Thyroid gland (tissue), 4 donors: Measurements from ENCODE around the gene TK2. TPM values are rescaled to one million over a fixed set of nuclear protein-coding genes. Genes with fewer than 3 reads are reported as not detected.

Experiments
- DNase-seq, 2 donors: peaks; one replicate each; pipeline ENCODE4 v3.0.0-alpha.2; 2019
- H3K27ac ChIP-seq, 3 donors: fragments of 200-600 bp; sonication (generic); 1 replicate in 2 of 3; 2 replicates in 1 of 3; pipeline ENCODE4 v1.5.1; 2016 to 2019; ENCODE audit warnings: mild to moderate bottlenecking in 1 of 3, moderate library complexity in 1 of 3
- H3K27me3 ChIP-seq: fragments of 200-600 bp; sonication (generic); one replicate; pipeline ENCODE4 v1.5.1; 2019
- H3K36me3 ChIP-seq, 2 donors: fragments of 200-600 bp; sonication (generic); one replicate each; pipeline ENCODE4 v1.5.1; 2016 to 2019
- H3K4me1 ChIP-seq, 2 donors: fragments of 200-600 bp; sonication (generic); one replicate each; pipeline ENCODE4 v1.5.1; 2017 to 2019
- H3K4me3 ChIP-seq, 3 donors: fragments of 200-600 bp; sonication (generic); replicated peaks in 1 of 3; 1 replicate in 2 of 3; 2 replicates in 1 of 3; pipeline ENCODE4 v1.5.1; 2016; ENCODE audit warnings: mild to moderate bottlenecking in 1 of 3
- H3K9me3 ChIP-seq: fragments of 200-600 bp; sonication (generic); one replicate; pipeline ENCODE4 v1.5.1; 2017
- POLR2A ChIP-seq, 2 donors: fragments of 450-650 bp; IDR thresholded peaks; one replicate each; pipeline ENCODE4 v1.6.1; 2017; ENCODE audit warnings: antibody characterized with exemption in 2 of 2, mild to moderate bottlenecking in 2 of 2, moderate library complexity in 1 of 2
- WGBS, 2 donors: methylation state at CpG; one replicate each; pipeline ENCODE4 v1.1.5; 2017; 5-methylcytosine and 5-hydroxymethylcytosine counted together
- intact Hi-C: fragments of 100-400 bp; cut with DNase I; formaldehyde crosslinking; loops from one replicate; pipeline ENCODE4 v1.15.1; 2023
- total RNA-seq, 4 donors: library from RNA; depleted of rRNA; stranded (reverse); fragments of >200 nt; gene quantifications; one replicate each; pipeline ENCODE4 v1.2.3, GENCODE V29; 2016
- TF ChIP-seq, protein P1 (sequence below), 6 experiments: fragments of 200-600 bp in 3 of 6; fragments of 450-650 bp in 3 of 6; sonication (generic) in 3 of 6; IDR thresholded peaks; one replicate each; pipeline ENCODE4 v1.5.1; 2016 to 2019; ENCODE audit warnings: antibody characterized with exemption in 6 of 6, mild to moderate bottlenecking in 2 of 6, inconsistent platforms in 1 of 6, moderate library complexity in 1 of 6

Gene TK2
- total RNA-seq, 4 donors from 2014 or later: 31.6 to 55.5 (median 46.6) TPM

DNA sequence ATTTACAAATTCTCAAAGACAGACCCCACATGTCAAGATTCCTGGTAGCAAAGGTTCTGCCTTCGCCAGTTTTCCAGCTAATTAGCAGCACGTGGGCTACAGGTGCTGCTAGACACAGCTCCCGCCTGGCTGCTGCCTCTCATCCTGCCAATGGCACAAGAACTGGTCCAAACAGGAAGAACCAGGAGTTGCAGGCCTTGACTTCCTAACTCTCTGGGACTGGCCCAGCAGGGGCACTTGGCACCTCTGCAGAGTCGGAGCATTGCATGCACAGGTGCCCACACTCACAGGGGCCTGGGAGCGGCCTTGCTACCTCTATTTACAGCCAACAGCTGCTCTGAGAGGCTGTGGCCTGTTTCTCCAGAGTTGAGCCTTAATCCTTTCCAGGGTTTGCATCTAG is 39.6 kb downstream of the TK2 start:
- Histone ChIP-seq H3K27me3 (no peaks in the 10 kb centered on the region), H3K9me3 (no peaks in the 10 kb centered on the region), H3K4me1 (peaks cover 61 to 75% of the 10 kb centered on the region in 2 donors), H3K36me3 (no peaks in the 10 kb centered on the region), H3K4me3 (no peak overlapping the region), H3K27ac (peak overlapping the region; percentile 80 to 86 (median 85))
- TF ChIP-seq, protein P1, sequence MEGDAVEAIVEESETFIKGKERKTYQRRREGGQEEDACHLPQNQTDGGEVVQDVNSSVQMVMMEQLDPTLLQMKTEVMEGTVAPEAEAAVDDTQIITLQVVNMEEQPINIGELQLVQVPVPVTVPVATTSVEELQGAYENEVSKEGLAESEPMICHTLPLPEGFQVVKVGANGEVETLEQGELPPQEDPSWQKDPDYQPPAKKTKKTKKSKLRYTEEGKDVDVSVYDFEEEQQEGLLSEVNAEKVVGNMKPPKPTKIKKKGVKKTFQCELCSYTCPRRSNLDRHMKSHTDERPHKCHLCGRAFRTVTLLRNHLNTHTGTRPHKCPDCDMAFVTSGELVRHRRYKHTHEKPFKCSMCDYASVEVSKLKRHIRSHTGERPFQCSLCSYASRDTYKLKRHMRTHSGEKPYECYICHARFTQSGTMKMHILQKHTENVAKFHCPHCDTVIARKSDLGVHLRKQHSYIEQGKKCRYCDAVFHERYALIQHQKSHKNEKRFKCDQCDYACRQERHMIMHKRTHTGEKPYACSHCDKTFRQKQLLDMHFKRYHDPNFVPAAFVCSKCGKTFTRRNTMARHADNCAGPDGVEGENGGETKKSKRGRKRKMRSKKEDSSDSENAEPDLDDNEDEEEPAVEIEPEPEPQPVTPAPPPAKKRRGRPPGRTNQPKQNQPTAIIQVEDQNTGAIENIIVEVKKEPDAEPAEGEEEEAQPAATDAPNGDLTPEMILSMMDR (IDR thresholded peaks at IDR 0.05): no peak
- no peak for TF ChIP-seq POLR2A (IDR thresholded peaks at IDR 0.05)
- 29 to 43% methylated on average over 5 of the region's 5 CpGs for WGBS, 2 donors
- intact Hi-C loops: no loop called here
- peak; percentile 66 to 76 for DNase-seq

DNA sequence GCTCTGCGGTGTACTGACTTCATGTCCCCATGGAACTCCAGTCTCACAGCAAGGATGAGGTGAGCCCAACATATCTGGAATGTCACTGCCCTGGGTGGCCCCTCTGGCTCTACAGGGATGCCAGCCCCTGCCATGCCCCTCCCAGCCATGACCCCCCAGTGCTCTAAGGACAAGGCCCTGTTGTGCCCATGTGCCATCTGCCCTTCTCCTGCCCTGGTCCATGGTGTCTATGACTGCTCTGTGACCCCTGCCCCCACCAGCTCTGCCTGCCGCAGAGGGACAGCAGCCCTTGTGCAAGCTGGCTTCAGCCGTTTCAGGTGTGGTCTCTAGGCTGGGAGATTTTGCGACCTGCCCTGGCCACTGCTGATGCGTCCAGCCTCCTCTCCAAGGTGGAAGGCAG is 40.3 kb downstream of the TK2 start:
- peak in 1 of 2 donors; percentile 29 for DNase-seq
- Histone ChIP-seq H3K27me3 (no peaks in the 10 kb centered on the region), H3K9me3 (no peaks in the 10 kb centered on the region), H3K27ac (peak overlapping the region; percentile 80 to 86 (median 85)), H3K4me1 (peaks cover 60 to 71% of the 10 kb centered on the region in 2 donors), H3K36me3 (no peaks in the 10 kb centered on the region), H3K4me3 (no peak overlapping the region)
- intact Hi-C loops: no loop called here
- TF ChIP-seq POLR2A (IDR thresholded peaks at IDR 0.05): no peak
- TF ChIP-seq, protein P1 (IDR thresholded peaks at IDR 0.05): no peak
- WGBS, 2 donors: 67 to 71% methylated on average over 5 of the region's 5 CpGs

DNA sequence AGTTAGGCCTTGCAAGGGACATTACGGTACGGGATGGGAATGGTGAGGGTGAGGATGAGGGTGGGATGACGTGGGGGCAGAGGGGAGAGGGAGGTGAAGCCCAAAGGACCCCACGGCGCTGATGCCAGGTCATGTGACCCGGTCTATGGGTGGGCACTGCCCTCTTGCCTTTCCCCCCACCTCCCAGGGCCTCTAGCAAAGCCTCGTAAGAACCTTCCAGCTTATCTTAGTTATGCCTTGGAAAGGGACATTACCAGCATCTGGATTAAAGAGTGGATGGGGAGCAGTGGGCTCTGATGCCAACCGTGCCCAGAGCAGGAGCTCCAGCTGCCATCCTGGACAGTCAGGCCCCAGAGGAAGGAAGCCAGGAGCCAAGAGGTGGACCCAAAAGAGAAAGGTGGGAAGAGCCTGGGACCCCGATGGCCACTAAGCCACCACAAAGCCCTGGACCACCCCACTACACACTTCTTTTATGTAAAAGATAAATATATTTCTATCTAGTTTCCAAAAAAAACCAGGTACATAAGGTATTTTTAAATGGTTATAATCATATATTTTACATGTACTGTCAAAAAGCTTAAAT is 40.9 kb downstream of the TK2 start:
- 92 to 94% methylated on average over 9 of the region's 9 CpGs for WGBS, 2 donors
- Histone ChIP-seq H3K4me3 (no peak overlapping the region), H3K27ac (peak overlapping the region; percentile 80 to 86 (median 85)), H3K36me3 (no peaks in the 10 kb centered on the region), H3K27me3 (no peaks in the 10 kb centered on the region), H3K4me1 (peaks cover 60 to 69% of the 10 kb centered on the region in 2 donors), H3K9me3 (no peaks in the 10 kb centered on the region)
- intact Hi-C loops: no loop called here
- TF ChIP-seq POLR2A (IDR thresholded peaks at IDR 0.05): no peak
- TF ChIP-seq, protein P1 (IDR thresholded peaks at IDR 0.05): no peak
- DNase-seq: no peak

DNA sequence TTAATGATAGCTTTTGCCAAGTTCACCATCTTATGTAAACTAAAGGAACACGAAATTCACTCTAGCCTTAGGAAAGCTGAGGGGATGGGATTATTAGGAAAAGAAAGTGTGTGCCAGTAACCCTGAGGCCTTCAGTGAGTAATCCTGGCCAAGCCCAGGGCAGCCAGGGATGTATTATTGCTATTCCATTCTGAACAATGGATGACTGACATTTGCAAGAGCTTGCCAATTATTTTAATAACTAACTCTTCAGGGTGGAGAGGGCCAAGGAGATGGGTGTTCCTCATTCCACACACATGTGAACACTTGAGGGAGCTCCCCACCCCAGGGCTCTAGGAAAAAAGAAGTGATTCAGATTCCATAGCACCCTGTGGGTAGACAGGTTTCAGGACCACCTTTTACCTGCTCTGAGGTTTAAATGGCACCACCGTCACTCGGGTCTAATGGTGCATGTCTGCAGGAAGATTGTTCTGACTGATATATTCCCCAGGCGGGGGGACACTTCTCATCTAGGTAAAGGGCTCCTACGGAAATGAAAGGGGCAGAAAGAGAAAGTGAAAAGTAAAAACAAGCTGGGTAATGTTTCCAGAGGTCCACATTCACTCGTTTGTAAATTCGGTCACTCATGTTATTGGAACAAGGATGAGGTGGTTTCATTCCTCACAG is 41.5 kb downstream of the TK2 start:
- no peak overlapping the region for H3K4me3 ChIP-seq
- no peak for DNase-seq
- no peaks in the 10 kb centered on the region for H3K36me3 ChIP-seq
- 65 to 69% methylated on average over 7 of the region's 7 CpGs for WGBS, 2 donors
- no peaks in the 10 kb centered on the region for H3K9me3 ChIP-seq
- intact Hi-C loops: no loop called here
- H3K27me3 ChIP-seq: no peaks in the 10 kb centered on the region
- peaks cover 61 to 69% of the 10 kb centered on the region in 2 donors for H3K4me1 ChIP-seq
- peak overlapping the region; percentile 80 to 86 (median 85) for H3K27ac ChIP-seq
- TF ChIP-seq, protein P1 (IDR thresholded peaks at IDR 0.05): no peak
- TF ChIP-seq POLR2A (IDR thresholded peaks at IDR 0.05): no peak

DNA sequence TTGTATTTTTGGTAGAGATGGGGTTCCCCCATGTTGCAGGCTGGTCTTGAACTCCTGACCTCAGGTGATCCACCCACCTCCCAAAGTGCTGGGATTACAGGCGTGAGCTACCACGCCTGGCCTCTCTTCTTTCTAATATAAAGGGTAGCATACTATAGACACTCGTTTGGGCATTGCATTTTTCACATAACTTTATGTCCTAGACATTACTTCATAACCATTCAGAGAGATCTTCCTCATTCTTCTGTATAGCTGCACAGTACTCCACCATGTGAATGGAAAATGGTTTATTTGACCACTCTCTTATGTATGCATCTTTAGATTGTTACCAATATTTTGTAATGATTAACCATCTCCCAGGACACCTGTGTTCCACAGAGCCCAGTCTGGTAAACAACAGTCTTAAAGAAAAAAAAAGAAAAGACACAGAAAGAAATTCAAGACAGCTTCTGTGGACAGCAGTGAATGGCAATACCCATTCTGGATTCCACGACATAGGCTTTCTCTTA is 42.1 kb downstream of the TK2 start:
- no peak overlapping the region for H3K4me3 ChIP-seq
- no peak for DNase-seq
- no peaks in the 10 kb centered on the region for H3K36me3 ChIP-seq
- H3K4me1 ChIP-seq: peaks cover 61 to 69% of the 10 kb centered on the region in 2 donors
- intact Hi-C loops: no loop called here
- peak overlapping the region; percentile 3 to 86 (median 46) for H3K27ac ChIP-seq
- no peaks in the 10 kb centered on the region for H3K9me3 ChIP-seq
- no peaks in the 10 kb centered on the region for H3K27me3 ChIP-seq
- 80 to 86% methylated on average over 4 of the region's 4 CpGs for WGBS, 2 donors
- TF ChIP-seq POLR2A (IDR thresholded peaks at IDR 0.05): no peak
- TF ChIP-seq, protein P1 (IDR thresholded peaks at IDR 0.05): no peak
